Endothelial cell of umbilical vein (primary cell): ENCODE data around the gene ZMYM5. TPM values are rescaled to one million over a fixed set of nuclear protein-coding genes. Genes with fewer than 3 reads are reported as not detected.

ENCODE experiments used
- BruUV-seq: library from RNA; stranded (reverse); fragments of 400-500 nt; replicated peaks from 2 replicates; lab custom pipeline; 2021; lab: Mats Ljungman, UMichigan
- CTCF ChIA-PET: fragments of 300-600, 350-600 bp; sonication (Branson Sonifier 250); formaldehyde crosslinking; loops from one replicate; lab custom pipeline; 2021; ENCODE audit warnings: antibody characterized with exemption, inconsistent platforms; lab: Charles Lee
- POLR2A ChIA-PET: fragments of 300-600, 350-600 bp; sonication (Branson Sonifier 250); formaldehyde crosslinking; loops from one replicate; lab custom pipeline; 2021; ENCODE audit warnings: antibody characterized with exemption, inconsistent platforms; lab: Charles Lee
- DNase-seq: peaks from one replicate; pipeline ENCODE4 v3.0.0-alpha.2; 2011; ENCODE audit warnings: low read depth, low spot score
- FAIRE-seq: peaks from 2 replicates; lab custom pipeline; 2011; peaks lifted over from hg19 to GRCh38; lab: Jason Lieb, UNC
- H2AFZ ChIP-seq: 2 replicates; pipeline ENCODE4 v1.6.0; 2012; ENCODE audit warnings: low read depth, low read length, control low read depth, inconsistent platforms
- H3K27ac ChIP-seq: 2 replicates; pipeline ENCODE4 v1.5.1; 2011; ENCODE audit warnings: low read depth, mild to moderate bottlenecking, control low read depth, low read length, moderate library complexity; ENCODE audit not compliant: insufficient read depth
- H3K27me3 ChIP-seq, 2 experiments: 2 replicates each; pipeline versions ENCODE4 v1.6.0 to v1.6.1; 2011; ENCODE audit warnings: low read length in 2 of 2, mixed read lengths in 1 of 2; ENCODE audit not compliant: control insufficient read depth in 2 of 2, insufficient read depth in 2 of 2
- H3K36me3 ChIP-seq, 2 experiments: 2 replicates in 1 of 2; 3 replicates in 1 of 2; pipeline ENCODE4 v1.5.1; 2011; ENCODE audit warnings: low read length in 2 of 2, mild to moderate bottlenecking in 1 of 2, moderate library complexity in 1 of 2; ENCODE audit not compliant: control insufficient read depth in 2 of 2, insufficient read depth in 2 of 2; ENCODE audit errors: extremely low read depth in 1 of 2
- H3K4me1 ChIP-seq: 3 replicates; pipeline ENCODE4 v1.5.1; 2011; ENCODE audit warnings: mild to moderate bottlenecking, low read length; ENCODE audit not compliant: control insufficient read depth, insufficient read depth; ENCODE audit errors: extremely low read depth
- H3K4me2 ChIP-seq: 2 replicates; pipeline ENCODE4 v1.6.1; 2011; ENCODE audit warnings: low read length, control low read depth, mixed read lengths; ENCODE audit not compliant: insufficient read depth
- H3K4me3 ChIP-seq, 3 experiments: fragments of 200-600 bp in 1 of 3; sonication (generic), shearing (Covaris generic) in 1 of 3; replicated peaks in 1 of 3; 2 replicates each; pipeline ENCODE4 v1.5.1; 2011 to 2016; ENCODE audit warnings: control low read depth in 3 of 3, low read length in 3 of 3, mild to moderate bottlenecking in 2 of 3, inconsistent platforms in 1 of 3, low read depth in 1 of 3, moderate library complexity in 1 of 3; ENCODE audit not compliant: insufficient read depth in 1 of 3
- H3K79me2 ChIP-seq: 2 replicates; pipeline ENCODE4 v1.6.0; 2012; ENCODE audit warnings: low read length, inconsistent platforms; ENCODE audit not compliant: control insufficient read depth, insufficient read depth
- H3K9ac ChIP-seq: replicated peaks from 2 replicates; pipeline ENCODE3; 2011; ENCODE audit warnings: low read length, control low read depth; ENCODE audit not compliant: insufficient read depth; ENCODE audit errors: extremely low read depth
- H3K9me1 ChIP-seq: replicated peaks from 3 replicates; pipeline ENCODE4 v1.6.0; 2011; ENCODE audit warnings: mild to moderate bottlenecking, low read length; ENCODE audit not compliant: control insufficient read depth, insufficient read depth; ENCODE audit errors: extremely low read depth
- H3K9me3 ChIP-seq: replicated peaks from 2 replicates; pipeline ENCODE4 v1.5.1; 2012; ENCODE audit warnings: low read length, inconsistent platforms; ENCODE audit not compliant: control insufficient read depth, insufficient read depth
- H4K20me1 ChIP-seq: replicated peaks from 2 replicates; pipeline ENCODE3; 2011; ENCODE audit warnings: mild to moderate bottlenecking, low read length; ENCODE audit not compliant: control insufficient read depth, insufficient read depth; ENCODE audit errors: extremely low read depth
- EZH2 ChIP-seq: IDR thresholded peaks from 2 replicates; pipeline ENCODE4 v1.6.1; 2012; ENCODE audit warnings: borderline replicate concordance, low read depth, mild to moderate bottlenecking, moderate library complexity, low read length, inconsistent platforms; ENCODE audit not compliant: severe bottlenecking
- FOS ChIP-seq: IDR thresholded peaks from 2 replicates; pipeline ENCODE4 v1.6.1; 2011; ENCODE audit warnings: mild to moderate bottlenecking, low read length, moderate library complexity, borderline replicate concordance; ENCODE audit not compliant: insufficient read depth
- GATA2 ChIP-seq: IDR thresholded peaks from 2 replicates; pipeline ENCODE4 v1.7.0; 2011; ENCODE audit warnings: low read depth, mild to moderate bottlenecking, moderate library complexity, mixed read lengths, low read length; ENCODE audit not compliant: insufficient read length, insufficient read depth
- JUN ChIP-seq: IDR thresholded peaks from 2 replicates; pipeline ENCODE4 v1.6.1; 2011; ENCODE audit warnings: borderline replicate concordance, low read depth; ENCODE audit not compliant: insufficient read length, insufficient read depth
- MYC ChIP-seq: IDR thresholded peaks from one replicate; pipeline ENCODE4 v1.6.1; 2011; ENCODE audit warnings: mild to moderate bottlenecking, low read depth, low read length
- POLR2A ChIP-seq: IDR thresholded peaks from 2 replicates; pipeline ENCODE4 v1.6.1; 2012; ENCODE audit warnings: low read depth, mild to moderate bottlenecking, control low read depth, low read length
- POLR2AphosphoS5 ChIP-seq: IDR thresholded peaks from 2 replicates; pipeline ENCODE4 v1.6.1; 2012; ENCODE audit warnings: low read depth, mild to moderate bottlenecking, control low read depth, low read length, moderate library complexity; ENCODE audit not compliant: insufficient read depth
- dilution Hi-C: fragments of 300-500 bp; cut with MboI; formaldehyde crosslinking; loops from one replicate; pipeline ENCODE4 v1.15.0; 2019; ENCODE audit warnings: low sequenced_read_pairs; ENCODE audit not compliant: extremely low pct_ligation_motif_present
- intact Hi-C: fragments of 100-400 bp; cut with micrococcal nuclease; formaldehyde crosslinking; loops from one replicate; pipeline ENCODE4 v1.10.0; 2022
- polyA plus RNA-seq, 4 experiments: library from polyadenylated mRNA; depleted of rRNA in 3 of 4; stranded (reverse) in 3 of 4; unstranded in 1 of 4; fragments of >200 nt; gene quantifications; 2 replicates each; pipeline versions ENCODE4 v1.2.1 to v1.2.3, GENCODE V29; 2011 to 2012; ENCODE audit warnings: missing spikeins in 1 of 4
- total RNA-seq: library from RNA; stranded (reverse); gene quantifications from 2 replicates; pipeline ENCODE4 v1.2.3, GENCODE V29; 2021
- TF ChIP-seq, protein P1 (sequence below), 2 donors: IDR thresholded peaks; 1 replicate in 1 of 2; 2 replicates in 1 of 2; pipeline ENCODE4 v1.5.1; 2011; ENCODE audit warnings: low read length in 2 of 2, mild to moderate bottlenecking in 2 of 2, moderate library complexity in 2 of 2, control low read depth in 1 of 2, inconsistent platforms in 1 of 2, low read depth in 1 of 2; ENCODE audit not compliant: insufficient read depth in 1 of 2; ENCODE audit errors: extremely low read depth in 1 of 2
- TF ChIP-seq, protein P2 (sequence below): IDR thresholded peaks from 2 replicates; pipeline ENCODE4 v1.6.1; 2011; ENCODE audit not compliant: insufficient read depth, insufficient read length

Gene ZMYM5
- total and polyA plus RNA-seq, 2 donors (not counting 3 experiments of a cell fraction or from before 2014, with no cell fraction given): 4.9 to 10.1 TPM

GRCh38 chr13:19862481-19863313, 752 bp downstream of the ZMYM5 start:
- DNase-seq (peak; percentile 48), FAIRE-seq (no peak)
- Histone ChIP-seq H3K79me2 (peaks cover 45% of the 10 kb centered on the region), H3K4me2 (peak overlapping the region; percentile 97), H3K9ac (peak overlapping the region; percentile 95), H3K9me3 (no peaks in the 10 kb centered on the region), H4K20me1 (no peaks in the 10 kb centered on the region), H3K4me1 (peaks cover 30% of the 10 kb centered on the region), H3K4me3 (peak overlapping the region; percentile 77 to 99 (median 91)), H3K27me3 (no peaks in the 10 kb centered on the region), H3K9me1 (no peaks in the 10 kb centered on the region), H3K36me3 (no peaks in the 10 kb centered on the region), H3K27ac (peak overlapping the region; percentile 63), H2AFZ (peak overlapping the region; percentile 80)
- BruUV-seq: no TSS peak
- no peak for TF ChIP-seq FOS
- TF ChIP-seq POLR2AphosphoS5: no peak
- intact Hi-C loops: loop anchor here (1.0 to 5.0 kb wide), 7 partner anchors 16 to 300 kb away; partner anchors contain the start of genes GJA3, MPHOSPH8 and PSPC1
- POLR2A ChIA-PET: interaction anchor here (3.0 kb wide), 1 partner anchor 17 kb away, joined by 14 read pairs; no protein-coding TSS in a partner anchor
- CTCF ChIA-PET: interaction anchor here (1.7 to 2.0 kb wide), 2 partner anchors 16 to 26 kb away, joined by 5 to 7 read pairs; no protein-coding TSS in a partner anchor
- dilution Hi-C loops: no loop called here

- H3K9ac ChIP-seq: peak overlapping the region; percentile 95
- H3K27ac ChIP-seq: peak overlapping the region; percentile 63
- no peaks in the 10 kb centered on the region for H3K27me3 ChIP-seq
- intact Hi-C loops: loop anchor here (2.0 to 5.0 kb wide), 6 partner anchors 15 to 301 kb away; partner anchors contain the start of genes GJA3, MPHOSPH8 and PSPC1
- peaks cover 30% of the 10 kb centered on the region for H3K4me1 ChIP-seq
- peaks cover 3% of the 10 kb centered on the region for H4K20me1 ChIP-seq
- dilution Hi-C loops: no loop called here
- H3K4me2 ChIP-seq: peak overlapping the region; percentile 97
- no peaks in the 10 kb centered on the region for H3K9me1 ChIP-seq
- H2AFZ ChIP-seq: no peak overlapping the region
- ChIA-PET CTCF (interaction anchor here (1.3 to 2.0 kb wide), 3 partner anchors 9 to 26 kb away, joined by 4 to 7 read pairs (median 5); no protein-coding TSS in a partner anchor), POLR2A (interaction anchor here (3.0 kb wide), 1 partner anchor 16 kb away, joined by 14 read pairs; no protein-coding TSS in a partner anchor)
- FAIRE-seq (peak; percentile 55), DNase-seq (no peak)
- peak overlapping the region; percentile 77 to 99 (median 91) for H3K4me3 ChIP-seq
- H3K36me3 ChIP-seq: no peaks in the 10 kb centered on the region
- H3K9me3 ChIP-seq: no peaks in the 10 kb centered on the region
- TF ChIP-seq MYC: no peak
- no peak for TF ChIP-seq EZH2
- no peak for TF ChIP-seq GATA2
- TF ChIP-seq, protein P1, sequence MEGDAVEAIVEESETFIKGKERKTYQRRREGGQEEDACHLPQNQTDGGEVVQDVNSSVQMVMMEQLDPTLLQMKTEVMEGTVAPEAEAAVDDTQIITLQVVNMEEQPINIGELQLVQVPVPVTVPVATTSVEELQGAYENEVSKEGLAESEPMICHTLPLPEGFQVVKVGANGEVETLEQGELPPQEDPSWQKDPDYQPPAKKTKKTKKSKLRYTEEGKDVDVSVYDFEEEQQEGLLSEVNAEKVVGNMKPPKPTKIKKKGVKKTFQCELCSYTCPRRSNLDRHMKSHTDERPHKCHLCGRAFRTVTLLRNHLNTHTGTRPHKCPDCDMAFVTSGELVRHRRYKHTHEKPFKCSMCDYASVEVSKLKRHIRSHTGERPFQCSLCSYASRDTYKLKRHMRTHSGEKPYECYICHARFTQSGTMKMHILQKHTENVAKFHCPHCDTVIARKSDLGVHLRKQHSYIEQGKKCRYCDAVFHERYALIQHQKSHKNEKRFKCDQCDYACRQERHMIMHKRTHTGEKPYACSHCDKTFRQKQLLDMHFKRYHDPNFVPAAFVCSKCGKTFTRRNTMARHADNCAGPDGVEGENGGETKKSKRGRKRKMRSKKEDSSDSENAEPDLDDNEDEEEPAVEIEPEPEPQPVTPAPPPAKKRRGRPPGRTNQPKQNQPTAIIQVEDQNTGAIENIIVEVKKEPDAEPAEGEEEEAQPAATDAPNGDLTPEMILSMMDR (IDR thresholded peaks at IDR 0.05; ENCODE audit: extremely low read depth in 1 of 2, insufficient read depth in 1 of 2, low read depth in 1 of 2, low read length in 2 of 2): no peak
- TF ChIP-seq POLR2A: no peak
- no peak for TF ChIP-seq FOS
- TF ChIP-seq, protein P2, sequence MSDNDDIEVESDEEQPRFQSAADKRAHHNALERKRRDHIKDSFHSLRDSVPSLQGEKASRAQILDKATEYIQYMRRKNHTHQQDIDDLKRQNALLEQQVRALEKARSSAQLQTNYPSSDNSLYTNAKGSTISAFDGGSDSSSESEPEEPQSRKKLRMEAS: no peak
- TF ChIP-seq JUN: no peak
- no TSS peak for BruUV-seq
- H3K79me2 ChIP-seq: peaks cover 54% of the 10 kb centered on the region
These were observed 1.7 kb downstream of the ZMYM5 start for GRCh38 chr13:19861762-19862161.
